Measurements from ENCODE around the gene RBPJL.

The RBPJL gene

DNA sequence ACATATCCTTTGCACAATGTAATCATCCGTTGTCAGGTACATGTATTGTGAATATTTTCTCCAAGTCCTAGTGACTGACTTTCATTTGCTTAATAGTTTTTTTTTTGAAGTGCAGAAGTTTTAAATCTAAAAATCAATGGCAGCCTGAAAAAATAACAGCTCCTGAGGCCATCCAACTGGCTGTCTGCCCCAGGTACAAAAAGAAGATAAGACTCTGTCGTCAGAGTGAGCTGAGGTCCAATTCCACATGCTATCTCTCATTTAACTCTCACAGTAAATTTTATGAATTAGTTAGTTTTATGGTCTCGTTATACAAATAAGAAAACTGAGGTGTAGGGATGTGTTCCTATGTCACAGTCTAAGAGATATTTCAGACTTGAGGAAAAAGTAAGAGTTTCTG lies 31.3 kb upstream of the RBPJL start:
- TF ChIP-seq, protein P1, sequence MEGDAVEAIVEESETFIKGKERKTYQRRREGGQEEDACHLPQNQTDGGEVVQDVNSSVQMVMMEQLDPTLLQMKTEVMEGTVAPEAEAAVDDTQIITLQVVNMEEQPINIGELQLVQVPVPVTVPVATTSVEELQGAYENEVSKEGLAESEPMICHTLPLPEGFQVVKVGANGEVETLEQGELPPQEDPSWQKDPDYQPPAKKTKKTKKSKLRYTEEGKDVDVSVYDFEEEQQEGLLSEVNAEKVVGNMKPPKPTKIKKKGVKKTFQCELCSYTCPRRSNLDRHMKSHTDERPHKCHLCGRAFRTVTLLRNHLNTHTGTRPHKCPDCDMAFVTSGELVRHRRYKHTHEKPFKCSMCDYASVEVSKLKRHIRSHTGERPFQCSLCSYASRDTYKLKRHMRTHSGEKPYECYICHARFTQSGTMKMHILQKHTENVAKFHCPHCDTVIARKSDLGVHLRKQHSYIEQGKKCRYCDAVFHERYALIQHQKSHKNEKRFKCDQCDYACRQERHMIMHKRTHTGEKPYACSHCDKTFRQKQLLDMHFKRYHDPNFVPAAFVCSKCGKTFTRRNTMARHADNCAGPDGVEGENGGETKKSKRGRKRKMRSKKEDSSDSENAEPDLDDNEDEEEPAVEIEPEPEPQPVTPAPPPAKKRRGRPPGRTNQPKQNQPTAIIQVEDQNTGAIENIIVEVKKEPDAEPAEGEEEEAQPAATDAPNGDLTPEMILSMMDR (IDR thresholded peaks at IDR 0.05), result no peak
- Histone ChIP-seq H3K36me3 (no peaks in the 10 kb centered on the region), H3K4me3 (ENCODE audit: low read depth in 1 of 2, low read length in 1 of 2) (no peak overlapping the region), H3K4me1 (ENCODE audit: control insufficient read depth in 1 of 2, insufficient read depth in 1 of 2, low read depth in 1 of 2, low read length in 1 of 2) (no peaks in the 10 kb centered on the region), H3K27ac (no peak overlapping the region), H3K27me3 (no peaks in the 10 kb centered on the region), H3K9me3 (no peaks in the 10 kb centered on the region)

DNA sequence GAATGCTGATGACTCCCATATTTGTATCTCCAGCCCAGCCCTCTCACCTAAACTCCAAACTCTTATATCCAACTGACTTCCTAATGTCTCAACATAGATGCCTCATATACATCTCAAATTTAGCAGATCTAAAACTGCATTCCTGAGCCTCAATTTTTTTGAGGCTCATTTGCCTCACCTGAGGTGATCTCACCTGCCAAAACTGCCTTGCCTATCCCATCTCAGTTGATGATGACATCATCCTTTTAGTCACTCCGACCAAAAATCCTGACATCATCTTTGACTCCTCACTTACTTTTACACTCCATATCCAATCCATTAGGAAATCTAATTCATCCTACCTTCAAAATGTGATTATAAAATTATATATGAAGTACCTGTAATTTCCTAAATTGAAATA lies 26.6 kb upstream of the RBPJL start:
- Histone ChIP-seq H3K9me3 (no peaks in the 10 kb centered on the region), H3K4me3 (ENCODE audit: low read depth in 1 of 2, low read length in 1 of 2) (no peak overlapping the region), H3K27ac (no peak overlapping the region), H3K27me3 (no peaks in the 10 kb centered on the region), H3K4me1 (ENCODE audit: control insufficient read depth in 1 of 2, insufficient read depth in 1 of 2, low read depth in 1 of 2, low read length in 1 of 2) (no peaks in the 10 kb centered on the region), H3K36me3 (no peaks in the 10 kb centered on the region)
- TF ChIP-seq, protein P1 (IDR thresholded peaks at IDR 0.05), result no peak

DNA sequence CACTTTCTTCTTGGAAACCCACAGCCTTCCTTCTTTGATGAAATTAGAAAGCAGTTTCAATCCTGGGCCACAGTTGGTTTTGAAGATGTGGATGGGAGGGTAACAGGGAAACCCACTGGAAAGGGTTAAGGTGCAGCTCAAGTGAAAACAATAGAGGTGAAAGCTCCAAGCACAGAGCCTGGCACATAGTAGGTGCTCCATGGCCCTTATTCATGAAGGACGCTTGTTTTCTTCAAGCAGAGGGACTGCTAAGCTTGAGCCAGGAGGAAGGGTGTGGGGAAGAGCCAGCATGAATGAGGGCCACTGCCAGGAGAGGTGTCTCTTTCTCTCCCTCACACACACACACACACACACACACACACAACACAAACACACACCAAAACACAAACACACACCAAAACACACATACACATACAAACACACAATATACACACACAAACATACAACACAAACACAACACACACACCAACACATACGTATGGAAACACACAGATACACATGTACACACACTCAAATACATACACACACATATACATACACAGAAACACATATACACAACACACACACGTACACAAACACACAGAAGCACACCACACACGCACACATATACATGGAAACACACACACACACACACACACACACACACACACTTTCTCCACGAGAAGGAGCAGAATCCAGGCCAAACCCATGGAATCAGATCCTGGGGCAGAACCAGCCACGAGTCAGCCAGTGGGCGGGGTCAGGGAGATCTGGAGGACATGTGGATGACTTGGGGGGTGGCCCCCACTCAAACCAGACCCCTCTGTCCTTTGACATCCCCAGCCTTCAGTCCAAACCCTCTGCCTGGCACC lies 23.7 kb upstream of the RBPJL start:
- Histone ChIP-seq H3K4me1 (ENCODE audit: control insufficient read depth in 1 of 2, insufficient read depth in 1 of 2, low read depth in 1 of 2, low read length in 1 of 2) (no peaks in the 10 kb centered on the region), H3K27me3 (no peaks in the 10 kb centered on the region), H3K9me3 (no peaks in the 10 kb centered on the region), H3K27ac (no peak overlapping the region), H3K4me3 (ENCODE audit: low read depth in 1 of 2, low read length in 1 of 2) (no peak overlapping the region), H3K36me3 (no peaks in the 10 kb centered on the region)
- TF ChIP-seq, protein P1 (IDR thresholded peaks at IDR 0.05), result no peak

GRCh38 chr20:45283551-45284057 lies 23.0 kb upstream of the RBPJL start:
- TF ChIP-seq, protein P1 (IDR thresholded peaks at IDR 0.05), result no peak
- no peak overlapping the region for H3K27ac ChIP-seq
- H3K36me3 ChIP-seq, result no peaks in the 10 kb centered on the region
- H3K4me1 ChIP-seq (ENCODE audit: control insufficient read depth in 1 of 2, insufficient read depth in 1 of 2, low read depth in 1 of 2, low read length in 1 of 2), result no peaks in the 10 kb centered on the region
- H3K4me3 ChIP-seq (ENCODE audit: low read depth in 1 of 2, low read length in 1 of 2), result no peak overlapping the region
- no peaks in the 10 kb centered on the region for H3K9me3 ChIP-seq
- no peaks in the 10 kb centered on the region for H3K27me3 ChIP-seq

DNA sequence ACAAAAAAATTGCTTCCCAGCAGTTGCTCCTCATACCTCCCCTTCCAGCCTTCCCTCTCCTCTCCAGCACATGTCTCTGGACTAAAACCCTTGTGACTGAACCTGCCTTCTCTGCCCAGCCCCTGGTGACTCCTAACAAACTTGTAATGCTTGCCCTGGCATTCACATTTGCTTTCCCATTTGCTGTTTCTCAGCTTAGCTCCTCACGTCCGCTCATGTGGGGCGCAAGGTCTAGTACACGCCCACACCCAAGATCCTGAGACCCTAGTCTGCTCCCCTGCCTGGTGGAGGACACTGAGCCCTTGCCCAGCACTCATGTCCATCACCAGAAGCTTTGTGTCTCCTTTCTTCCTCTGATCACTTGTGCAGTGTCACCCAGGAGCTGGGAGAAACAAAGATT lies 18.3 kb upstream of the RBPJL start:
- H3K4me1 ChIP-seq (ENCODE audit: control insufficient read depth in 1 of 2, insufficient read depth in 1 of 2, low read depth in 1 of 2, low read length in 1 of 2), result peaks cover 14 to 17% of the 10 kb centered on the region in 2 experiments
- H3K9me3 ChIP-seq, result no peaks in the 10 kb centered on the region
- H3K4me3 ChIP-seq (ENCODE audit: low read depth in 1 of 2, low read length in 1 of 2), result no peak overlapping the region
- TF ChIP-seq, protein P1 (IDR thresholded peaks at IDR 0.05), result no peak
- no peak overlapping the region for H3K27ac ChIP-seq
- peaks cover 12% of the 10 kb centered on the region for H3K27me3 ChIP-seq
- no peaks in the 10 kb centered on the region for H3K36me3 ChIP-seq

Measured in neutrophil (primary cell).